Measurements from ENCODE around the gene NPTN. TPM values are rescaled to one million over a fixed set of nuclear protein-coding genes. Genes with fewer than 3 reads are reported as not detected.

Gene NPTN
- total and polyA plus RNA-seq, 2 of the 13 experiments (the other 11 are each of a cell fraction or from before 2014, with no cell fraction given), result 78.0 to 110 TPM

- TF ChIP-seq ZNF609 (CRISPR knock-in tag; IDR thresholded peaks at IDR 0.05; ENCODE audit: borderline replicate concordance), result peak; percentile 71
- no peak for TF ChIP-seq CENPX (CRISPR knock-in tag; IDR thresholded peaks at IDR 0.05)
- TF ChIP-seq ZNF720 (CRISPR knock-in tag; IDR thresholded peaks at IDR 0.05), result no peak
- TF ChIP-seq ZNF276 (CRISPR knock-in tag; IDR thresholded peaks at IDR 0.05; ENCODE audit: low read depth), result 0 out of 2 replicates have a peak, but pooled peaks have one; percentile 25
- TF ChIP-seq ZNF44 (CRISPR knock-in tag; IDR thresholded peaks at IDR 0.05), result no peak
- TF ChIP-seq AGO1 (IDR thresholded peaks at IDR 0.05; ENCODE audit: low read depth, low read length, poor library complexity, severe bottlenecking), result no peak
- no peak for TF ChIP-seq RBM39 (IDR thresholded peaks at IDR 0.05; ENCODE audit: low read depth, low read length, poor library complexity, severe bottlenecking)
- TF ChIP-seq SALL1 (CRISPR knock-in tag; IDR thresholded peaks at IDR 0.05), result peak; percentile 86
- TF ChIP-seq GRHL1 (CRISPR knock-in tag; conservative IDR thresholded peaks at IDR 0.05), result no peak
- no peak for TF ChIP-seq TERF1 (CRISPR knock-in tag; IDR thresholded peaks at IDR 0.05)
- TF ChIP-seq MBD4 (IDR thresholded peaks at IDR 0.05; ENCODE audit: borderline replicate concordance, low read length), result no peak
- peak; percentile 58 for TF ChIP-seq E2F5 (CRISPR knock-in tag; conservative IDR thresholded peaks at IDR 0.05)
- TF ChIP-seq ZNF501 (CRISPR knock-in tag; IDR thresholded peaks at IDR 0.05), result peak; percentile 87
These were observed at the start of gene NPTN (continued) for GRCh38 chr15:73633111-73633990.

Data from HepG2 (cell line).